ENCODE results near the gene MPEG1. TPM values are rescaled to one million over a fixed set of nuclear protein-coding genes. Genes with fewer than 3 reads are reported as not detected.

Gene MPEG1
- total RNA-seq, 4 donors from 2014 or later, result 1.0 to 15.1 (median 5.7) TPM

GRCh38 chr11:59173080-59173963 lies 39.4 kb downstream of the MPEG1 start:
- peak overlapping the region; percentile 77 to 89 for H3K27ac ChIP-seq
- no peaks in the 10 kb centered on the region for H3K36me3 ChIP-seq
- intact Hi-C loops (cut with DNase I; ENCODE audit: low total_unique reads), result loop anchor here (5.0 to 10.0 kb wide), 2 partner anchors 34 to 111 kb away; no protein-coding TSS in a partner anchor
- no peaks in the 10 kb centered on the region for H3K9me3 ChIP-seq
- no peaks in the 10 kb centered on the region for H3K27me3 ChIP-seq
- peak; percentile 38 to 42 for DNase-seq
- no peak for TF ChIP-seq CTCF (IDR thresholded peaks at IDR 0.05)
- TF ChIP-seq POLR2A (IDR thresholded peaks at IDR 0.05), result no peak
- peaks cover 0 to 10% of the 10 kb centered on the region in 2 donors for H3K4me1 ChIP-seq
- H3K4me3 ChIP-seq, result peak overlapping the region; percentile 65 to 86

- H3K27ac ChIP-seq, result peak overlapping the region; percentile 77 to 89
Measured at GRCh38 chr11:59172345-59173079, 40.2 kb downstream of the MPEG1 start.

GRCh38 chr11:59171508-59172322 lies 41.0 kb downstream of the MPEG1 start, which contains the start of gene DTX4:
Gene DTX4, plus strand, starts transcription at chr11:59172132. Its CDS starts 464 bp downstream, at chr11:59172596.
- no peaks in the 10 kb centered on the region for H3K9me3 ChIP-seq
- peak within 1 kb of the TSS; percentile 65 to 86 for H3K4me3 ChIP-seq
- no peaks in the 10 kb centered on the region for H3K36me3 ChIP-seq
- no peaks in the 10 kb centered on the region for H3K27me3 ChIP-seq
- peak within 1 kb of the TSS; percentile 77 to 89 for H3K27ac ChIP-seq
- H3K4me1 ChIP-seq, result peaks cover 0 to 10% of the 10 kb centered on the region in 2 donors
- intact Hi-C loops (cut with DNase I; ENCODE audit: low total_unique reads), result loop anchor here (5.0 to 10.0 kb wide), 2 partner anchors 36 to 113 kb away; no protein-coding TSS in a partner anchor
- peak; percentile 93 to 94 for DNase-seq
- TF ChIP-seq CTCF (IDR thresholded peaks at IDR 0.05), result peak; percentile 83 to 96 (median 91)
- no peak for TF ChIP-seq POLR2A (IDR thresholded peaks at IDR 0.05)

More at GRCh38 chr11:59172345-59173079, 40.2 kb downstream of the MPEG1 start:
- peak in 1 of 2 donors; percentile 35 for DNase-seq
- H3K4me3 ChIP-seq, result peak overlapping the region; percentile 65 to 86
- H3K9me3 ChIP-seq, result no peaks in the 10 kb centered on the region
- intact Hi-C loops (cut with DNase I; ENCODE audit: low total_unique reads), result loop anchor here (5.0 to 10.0 kb wide), 2 partner anchors 35 to 112 kb away; no protein-coding TSS in a partner anchor
- H3K36me3 ChIP-seq, result no peaks in the 10 kb centered on the region
- no peaks in the 10 kb centered on the region for H3K27me3 ChIP-seq
- TF ChIP-seq CTCF (IDR thresholded peaks at IDR 0.05) (no peak), POLR2A (IDR thresholded peaks at IDR 0.05) (no peak)
- peaks cover 0 to 10% of the 10 kb centered on the region in 2 donors for H3K4me1 ChIP-seq

- TF ChIP-seq POLR2A (IDR thresholded peaks at IDR 0.05) (no peak), CTCF (IDR thresholded peaks at IDR 0.05) (no peak)
- Histone ChIP-seq H3K27ac (no peak overlapping the region), H3K4me3 (no peak overlapping the region), H3K36me3 (no peaks in the 10 kb centered on the region), H3K9me3 (no peaks in the 10 kb centered on the region), H3K4me1 (no peaks in the 10 kb centered on the region), H3K27me3 (peaks cover 0 to 3% of the 10 kb centered on the region in 2 donors)
- intact Hi-C loops (cut with DNase I; ENCODE audit: low total_unique reads), result no loop called here
- no peak for DNase-seq
Measured at GRCh38 chr11:59164028-59164427, 48.7 kb downstream of the MPEG1 start.

Small RNA genes lying within 50 kb of the gene (small RNA-seq; reads per million reads assigned to genes)
- gene RN7SL42P, result not detected

Other genes with a start within 250 kb of the MPEG1 start
- not detected for gene GLYATL1B, start 126.6 kb downstream of the MPEG1 start, total RNA-seq
- 10 to 100 TPM in 1 of 4 donors, not detected in 3; 18.5 TPM for gene FAM111B, start 105.7 kb downstream of the MPEG1 start, total RNA-seq
- 10 to 100 TPM in 3 of 4 donors, 1 to 10 TPM in 1; 7.2 to 65.2 (median 28.3) TPM for gene FAM111A, start 70.1 kb downstream of the MPEG1 start, total RNA-seq
- 10 to 100 TPM in 1 of 4 donors, 1 to 10 TPM in 3; 3.2 to 17.8 (median 9.2) TPM for gene DTX4, start 40.8 kb downstream of the MPEG1 start, total RNA-seq
- not detected for gene OR5AN1, start 146.0 kb upstream of the MPEG1 start, total RNA-seq
- gene OR5A2, start 213.5 kb upstream of the MPEG1 start, total RNA-seq, result not detected
- gene OR5A1, start 223.5 kb upstream of the MPEG1 start, total RNA-seq, result not detected
- gene OR4D6, start 244.0 kb upstream of the MPEG1 start, total RNA-seq, result not detected

Measured in uterus (tissue), 4 donors.